Measurements from ENCODE around the gene PLA2G2C. TPM values are rescaled to one million over a fixed set of nuclear protein-coding genes. Genes with fewer than 3 reads are reported as not detected.

Gene PLA2G2C
- total RNA-seq, 4 donors from 2014 or later: 0.33 to 0.42 (median 0.40) TPM; not detected in 1

DNA sequence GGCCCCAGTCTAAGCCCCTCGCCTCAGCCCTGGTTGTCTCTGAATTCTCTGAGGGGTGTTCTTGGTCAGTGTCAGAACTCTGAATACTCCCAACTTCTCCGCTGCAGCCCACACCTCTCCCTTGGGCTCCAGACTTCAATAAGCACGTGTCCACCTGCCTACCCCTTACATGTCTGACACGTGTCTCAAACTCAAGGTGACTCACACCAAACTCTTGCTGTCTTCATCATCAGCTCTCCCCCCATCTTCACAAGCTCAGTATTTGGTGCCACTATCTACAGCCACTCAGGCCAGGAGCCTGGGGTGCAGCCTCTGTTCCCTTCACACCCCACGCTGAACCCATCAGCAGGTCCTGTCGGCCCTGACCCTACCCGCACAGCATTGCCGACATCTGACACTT, 19.2 kb downstream of the PLA2G2C start:
- no peak for TF ChIP-seq POLR2AphosphoS5 (IDR thresholded peaks at IDR 0.05)
- Histone ChIP-seq H3K9me3 (peaks cover 0 to under 1% (median 0%) of the 10 kb centered on the region in 4 donors), H3K4me1 (peaks cover 0 to 24% (median 23%) of the 10 kb centered on the region in 4 donors), H3K27me3 (no peaks in the 10 kb centered on the region), H3K36me3 (no peaks in the 10 kb centered on the region), H3K27ac (replicated peaks in 1 of 4) (no peak overlapping the region), H3K4me3 (no peak overlapping the region)
- intact Hi-C loops (cut with DNase I): no loop called here
- DNase-seq (ENCODE audit: extremely low spot score): no peak
- 83% methylated on average over 8 of the region's 8 CpGs for WGBS

DNA sequence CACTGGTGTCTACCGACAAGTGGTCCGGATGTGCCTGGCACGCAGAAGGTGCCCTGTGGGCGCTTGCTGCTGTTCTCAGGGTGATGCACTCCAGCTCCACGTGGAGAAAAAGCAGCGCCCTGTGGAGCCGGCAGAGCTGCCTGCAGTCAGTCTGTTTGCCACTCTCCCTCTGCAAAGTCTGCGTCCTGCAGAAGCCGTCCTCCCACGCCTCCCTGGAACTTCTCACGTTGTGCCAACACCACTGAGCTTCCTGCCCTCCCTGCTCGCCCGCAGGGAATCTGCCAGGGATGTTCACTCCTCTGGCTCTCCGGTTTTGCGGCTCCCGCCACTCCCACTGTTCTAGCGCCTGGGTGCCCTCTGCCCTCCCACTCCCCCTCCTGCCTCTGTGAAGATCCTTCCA, 20.3 kb downstream of the PLA2G2C start:
- TF ChIP-seq, protein P1, sequence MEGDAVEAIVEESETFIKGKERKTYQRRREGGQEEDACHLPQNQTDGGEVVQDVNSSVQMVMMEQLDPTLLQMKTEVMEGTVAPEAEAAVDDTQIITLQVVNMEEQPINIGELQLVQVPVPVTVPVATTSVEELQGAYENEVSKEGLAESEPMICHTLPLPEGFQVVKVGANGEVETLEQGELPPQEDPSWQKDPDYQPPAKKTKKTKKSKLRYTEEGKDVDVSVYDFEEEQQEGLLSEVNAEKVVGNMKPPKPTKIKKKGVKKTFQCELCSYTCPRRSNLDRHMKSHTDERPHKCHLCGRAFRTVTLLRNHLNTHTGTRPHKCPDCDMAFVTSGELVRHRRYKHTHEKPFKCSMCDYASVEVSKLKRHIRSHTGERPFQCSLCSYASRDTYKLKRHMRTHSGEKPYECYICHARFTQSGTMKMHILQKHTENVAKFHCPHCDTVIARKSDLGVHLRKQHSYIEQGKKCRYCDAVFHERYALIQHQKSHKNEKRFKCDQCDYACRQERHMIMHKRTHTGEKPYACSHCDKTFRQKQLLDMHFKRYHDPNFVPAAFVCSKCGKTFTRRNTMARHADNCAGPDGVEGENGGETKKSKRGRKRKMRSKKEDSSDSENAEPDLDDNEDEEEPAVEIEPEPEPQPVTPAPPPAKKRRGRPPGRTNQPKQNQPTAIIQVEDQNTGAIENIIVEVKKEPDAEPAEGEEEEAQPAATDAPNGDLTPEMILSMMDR (IDR thresholded peaks at IDR 0.05): no peak
- TF ChIP-seq EP300 (IDR thresholded peaks at IDR 0.05) (no peak), POLR2AphosphoS5 (IDR thresholded peaks at IDR 0.05) (no peak), POLR2A (IDR thresholded peaks at IDR 0.05; ENCODE audit: low read depth) (no peak)
- no peak for DNase-seq (ENCODE audit: extremely low spot score)
- intact Hi-C loops (cut with DNase I): no loop called here
- WGBS: 48% methylated on average over 15 of the region's 17 CpGs
- Histone ChIP-seq H3K4me3 (no peak overlapping the region), H3K4me1 (peaks cover 0 to 24% (median 20%) of the 10 kb centered on the region in 4 donors), H3K27ac (replicated peaks in 1 of 4) (peak overlapping the region in 1 of 4 donors; percentile 25), H3K27me3 (no peaks in the 10 kb centered on the region), H3K9me3 (peaks cover 0 to 12% (median 4%) of the 10 kb centered on the region in 4 donors), H3K36me3 (no peaks in the 10 kb centered on the region)

DNA sequence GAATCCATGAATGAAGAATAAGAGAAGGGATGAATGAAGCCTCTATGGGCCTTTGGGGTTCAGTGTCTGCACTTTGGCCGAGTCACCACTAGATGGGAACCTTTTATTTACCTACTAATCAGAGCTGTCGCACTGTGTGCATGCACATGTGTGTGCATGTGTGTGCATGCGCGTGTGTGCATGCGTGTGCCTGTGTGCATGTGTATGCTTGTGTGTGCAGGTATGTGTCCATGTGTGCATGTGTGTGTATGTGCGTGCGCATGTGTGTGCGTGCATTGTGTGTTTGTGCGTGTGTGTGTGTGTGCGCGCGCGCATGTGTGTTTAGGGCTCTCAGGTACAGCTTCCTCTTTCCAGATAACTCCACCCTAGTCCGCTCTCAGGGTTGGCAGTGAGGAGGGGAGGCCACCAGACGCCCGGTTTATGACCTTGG, 20.8 kb downstream of the PLA2G2C start:
- Histone ChIP-seq H3K36me3 (no peaks in the 10 kb centered on the region), H3K27me3 (no peaks in the 10 kb centered on the region), H3K4me1 (peaks cover 0 to 24% (median 20%) of the 10 kb centered on the region in 4 donors), H3K4me3 (no peak overlapping the region), H3K9me3 (peaks cover 0 to 17% (median 9%) of the 10 kb centered on the region in 4 donors), H3K27ac (replicated peaks in 1 of 4) (no peak overlapping the region)
- no peak for DNase-seq (ENCODE audit: extremely low spot score)
- TF ChIP-seq POLR2AphosphoS5 (IDR thresholded peaks at IDR 0.05): no peak
- TF ChIP-seq EP300 (IDR thresholded peaks at IDR 0.05): no peak
- TF ChIP-seq, protein P1 (IDR thresholded peaks at IDR 0.05): peak; percentile 16 to 28 (median 24)
- TF ChIP-seq POLR2A (IDR thresholded peaks at IDR 0.05; ENCODE audit: low read depth): no peak
- intact Hi-C loops (cut with DNase I): no loop called here
- 86% methylated on average over 16 of the region's 16 CpGs for WGBS

DNA sequence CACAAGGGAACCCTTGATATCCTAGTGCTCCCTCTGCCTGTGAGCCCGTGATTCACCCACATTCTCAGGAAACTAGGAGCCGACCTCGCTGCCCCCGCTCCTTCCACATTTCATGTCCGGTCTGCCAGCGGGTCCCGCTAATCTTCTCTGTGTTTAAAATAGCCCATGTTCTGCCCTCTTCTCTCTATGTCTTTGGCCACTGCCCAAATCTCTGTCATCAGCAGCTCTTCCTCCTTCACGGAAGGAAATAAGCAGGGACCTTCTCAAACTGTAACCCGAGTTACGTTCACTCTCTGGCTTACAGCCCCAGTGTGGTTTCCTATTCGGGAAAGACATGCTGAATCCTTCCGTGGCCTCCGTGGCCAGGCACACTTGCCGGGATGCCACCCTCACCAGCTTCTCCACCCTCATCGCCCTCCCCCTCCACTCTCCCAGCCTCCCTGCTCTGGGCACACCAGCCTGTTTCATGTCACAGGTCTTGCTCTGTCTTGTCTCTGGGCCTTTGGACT, 21.6 kb downstream of the PLA2G2C start:
- peaks cover 0 to 24% (median 20%) of the 10 kb centered on the region in 4 donors for H3K4me1 ChIP-seq
- intact Hi-C loops (cut with DNase I): no loop called here
- DNase-seq (ENCODE audit: extremely low spot score): no peak
- no peaks in the 10 kb centered on the region for H3K27me3 ChIP-seq
- no peaks in the 10 kb centered on the region for H3K36me3 ChIP-seq
- H3K9me3 ChIP-seq: peaks cover 0 to 25% (median 17%) of the 10 kb centered on the region in 4 donors
- H3K4me3 ChIP-seq: no peak overlapping the region
- WGBS: 59% methylated on average over 15 of the region's 15 CpGs
- TF ChIP-seq EP300 (IDR thresholded peaks at IDR 0.05): no peak
- TF ChIP-seq POLR2AphosphoS5 (IDR thresholded peaks at IDR 0.05): no peak
- TF ChIP-seq POLR2A (IDR thresholded peaks at IDR 0.05; ENCODE audit: low read depth): no peak
- TF ChIP-seq, protein P1 (IDR thresholded peaks at IDR 0.05): no peak
- H3K27ac ChIP-seq (replicated peaks in 1 of 4): peak overlapping the region in 1 of 4 donors; percentile 26

DNA sequence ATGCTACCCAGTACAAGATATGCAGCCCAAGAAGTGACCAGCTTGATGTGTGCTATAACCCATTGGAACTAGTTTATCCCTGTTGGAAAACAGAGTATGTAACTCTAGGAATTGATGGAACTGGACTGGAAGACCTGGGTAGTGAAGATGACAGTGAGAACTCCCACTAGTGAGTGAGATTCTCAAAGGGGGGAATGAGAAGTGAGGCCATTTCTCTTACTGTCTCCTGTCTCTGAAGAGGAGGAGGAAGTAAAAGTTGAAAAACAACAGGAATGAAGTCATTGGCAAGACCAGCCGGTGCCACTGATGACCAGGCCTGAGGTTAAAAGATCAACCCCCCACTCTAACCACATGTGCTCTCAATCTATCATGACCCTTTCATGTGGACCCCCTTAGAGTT, 26.3 kb downstream of the PLA2G2C start:
- Histone ChIP-seq H3K36me3 (no peaks in the 10 kb centered on the region), H3K27ac (replicated peaks in 1 of 4) (no peak overlapping the region), H3K27me3 (no peaks in the 10 kb centered on the region), H3K4me3 (no peak overlapping the region), H3K9me3 (peaks cover 0 to 38% (median 28%) of the 10 kb centered on the region in 4 donors), H3K4me1 (peaks cover 0 to 9% (median 5%) of the 10 kb centered on the region in 4 donors)
- TF ChIP-seq, protein P1 (IDR thresholded peaks at IDR 0.05): no peak
- no peak for TF ChIP-seq POLR2AphosphoS5 (IDR thresholded peaks at IDR 0.05)
- TF ChIP-seq EP300 (IDR thresholded peaks at IDR 0.05): no peak
- TF ChIP-seq POLR2A (IDR thresholded peaks at IDR 0.05; ENCODE audit: low read depth): no peak
- intact Hi-C loops (cut with DNase I): no loop called here
- 90% methylated on average over 1 of the region's 1 CpG for WGBS
- no peak for DNase-seq (ENCODE audit: extremely low spot score)
